ENCODE data around the gene SDF2L1.

DNA sequence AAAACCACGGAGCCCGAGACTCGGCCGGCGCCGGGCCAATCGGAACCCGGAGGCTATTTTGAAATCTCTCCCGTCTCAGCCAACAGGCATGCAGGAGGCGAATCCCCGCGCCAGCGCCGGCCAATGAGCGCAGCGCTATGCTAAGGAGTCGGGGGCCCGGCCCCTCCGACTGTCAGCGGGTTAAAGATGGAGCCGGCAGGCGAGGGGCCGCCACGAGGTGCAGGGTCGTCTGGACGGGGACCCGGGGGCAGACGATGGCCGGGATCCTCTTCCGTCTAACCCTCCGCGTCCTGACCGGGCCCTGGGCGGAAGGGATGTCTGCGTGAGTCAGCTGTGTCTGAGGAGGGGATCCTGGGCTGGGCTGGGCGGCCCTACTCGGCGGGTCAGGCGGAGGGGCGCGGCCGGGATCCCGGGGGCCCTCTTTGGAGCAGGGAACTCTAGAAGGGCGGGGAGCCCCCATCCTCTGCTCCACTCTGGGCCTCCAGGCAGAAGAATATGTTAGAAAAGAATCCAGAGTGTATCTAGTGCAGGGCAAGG is 10.0 kb downstream of the SDF2L1 start:
- TF ChIP-seq, protein P1, sequence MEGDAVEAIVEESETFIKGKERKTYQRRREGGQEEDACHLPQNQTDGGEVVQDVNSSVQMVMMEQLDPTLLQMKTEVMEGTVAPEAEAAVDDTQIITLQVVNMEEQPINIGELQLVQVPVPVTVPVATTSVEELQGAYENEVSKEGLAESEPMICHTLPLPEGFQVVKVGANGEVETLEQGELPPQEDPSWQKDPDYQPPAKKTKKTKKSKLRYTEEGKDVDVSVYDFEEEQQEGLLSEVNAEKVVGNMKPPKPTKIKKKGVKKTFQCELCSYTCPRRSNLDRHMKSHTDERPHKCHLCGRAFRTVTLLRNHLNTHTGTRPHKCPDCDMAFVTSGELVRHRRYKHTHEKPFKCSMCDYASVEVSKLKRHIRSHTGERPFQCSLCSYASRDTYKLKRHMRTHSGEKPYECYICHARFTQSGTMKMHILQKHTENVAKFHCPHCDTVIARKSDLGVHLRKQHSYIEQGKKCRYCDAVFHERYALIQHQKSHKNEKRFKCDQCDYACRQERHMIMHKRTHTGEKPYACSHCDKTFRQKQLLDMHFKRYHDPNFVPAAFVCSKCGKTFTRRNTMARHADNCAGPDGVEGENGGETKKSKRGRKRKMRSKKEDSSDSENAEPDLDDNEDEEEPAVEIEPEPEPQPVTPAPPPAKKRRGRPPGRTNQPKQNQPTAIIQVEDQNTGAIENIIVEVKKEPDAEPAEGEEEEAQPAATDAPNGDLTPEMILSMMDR (IDR thresholded peaks at IDR 0.05), result no peak
- TF ChIP-seq POLR2A (IDR thresholded peaks at IDR 0.05), result no peak
